HL-60 (cell line): Measurements from ENCODE around the gene LRRTM4.
"Not testable (repeated sequence)": the region's sequence is repeated elsewhere in the genome, so short reads cannot be mapped to it uniquely, and the experiment has no call there.

Experiments
- DNase-seq, 2 experiments: peaks; one replicate each; pipeline ENCODE4 v3.0.0-alpha.2; 2010 to 2020; ENCODE audit warnings: low read depth in 1 of 2, low spot score in 1 of 2
- H3K27ac ChIP-seq: fragments of 250-450 bp; sonication (Bioruptor Pico); replicated peaks from 2 replicates; pipeline ENCODE4 v1.5.1; 2020; ENCODE audit warnings: mild to moderate bottlenecking, moderate library complexity
- H3K27me3 ChIP-seq: fragments of 250-450 bp; sonication (Bioruptor Pico); 2 replicates; pipeline ENCODE4 v1.5.1; 2021; ENCODE audit warnings: mild to moderate bottlenecking, moderate library complexity; ENCODE audit not compliant: insufficient read depth, poor library complexity, severe bottlenecking
- H3K4me3 ChIP-seq: replicated peaks from 2 replicates; pipeline ENCODE4 v1.5.1; 2011; ENCODE audit warnings: mild to moderate bottlenecking, control low read depth, low read length; ENCODE audit not compliant: insufficient read depth
- CTCF ChIP-seq: IDR thresholded peaks from one replicate; pipeline ENCODE4 v1.5.1; 2011; ENCODE audit warnings: low read length, control low read depth, inconsistent platforms; ENCODE audit not compliant: insufficient read depth
- GABPA ChIP-seq: IDR thresholded peaks from 2 replicates; pipeline ENCODE4 v1.6.1; 2012; ENCODE audit warnings: low read depth
- POLR2AphosphoS5 ChIP-seq: IDR thresholded peaks from 2 replicates; pipeline ENCODE4 v1.6.1; 2012; ENCODE audit warnings: low read depth
- REST ChIP-seq: IDR thresholded peaks from 2 replicates; pipeline ENCODE4 v1.6.1; 2012; ENCODE audit warnings: low read depth; ENCODE audit not compliant: insufficient replicate concordance
- SPI1 ChIP-seq: IDR thresholded peaks from 2 replicates; pipeline ENCODE4 v1.6.1; 2012; ENCODE audit warnings: low read depth, mild to moderate bottlenecking, borderline replicate concordance

The LRRTM4 gene

GRCh38 chr2:77046339-77046738, 475.8 kb downstream of the LRRTM4 start:
- no peak for DNase-seq
- H3K4me3 ChIP-seq = no peak overlapping the region
- H3K27ac ChIP-seq = no peak overlapping the region
- no peaks in the 10 kb centered on the region for H3K27me3 ChIP-seq
- TF ChIP-seq SPI1 (no peak), REST (no peak), GABPA (no peak), CTCF (no peak), POLR2AphosphoS5 (no peak)

GRCh38 chr2:77045456-77045855, 476.7 kb downstream of the LRRTM4 start:
- H3K27me3 ChIP-seq, H3K4me3 ChIP-seq, H3K27ac ChIP-seq, DNase-seq: not testable (repeated sequence)

GRCh38 chr2:77034445-77034844, 487.7 kb downstream of the LRRTM4 start:
- no peaks in the 10 kb centered on the region for H3K27me3 ChIP-seq
- no peak overlapping the region for H3K4me3 ChIP-seq
- no peak for DNase-seq
- no peak overlapping the region for H3K27ac ChIP-seq
- TF ChIP-seq GABPA (no peak), POLR2AphosphoS5 (no peak), REST (no peak), CTCF (no peak), SPI1 (no peak)

- DNase-seq, H3K27me3 ChIP-seq, H3K27ac ChIP-seq, H3K4me3 ChIP-seq: not testable (repeated sequence)
Measured at GRCh38 chr2:77029237-77029636, 492.9 kb downstream of the LRRTM4 start.

GRCh38 chr2:77028032-77028600, 494.1 kb downstream of the LRRTM4 start:
- no peak for DNase-seq
- TF ChIP-seq POLR2AphosphoS5 = no peak
- Histone ChIP-seq H3K27me3 (no peaks in the 10 kb centered on the region), H3K27ac (no peak overlapping the region), H3K4me3 (no peak overlapping the region)
